ENCODE measurements around the gene MTCH1. TPM values are rescaled to one million over a fixed set of nuclear protein-coding genes. Genes with fewer than 3 reads are reported as not detected.

MTCH1 gene
- total RNA-seq, 2 donors from 2014 or later: 160 to 197 TPM

DNA sequence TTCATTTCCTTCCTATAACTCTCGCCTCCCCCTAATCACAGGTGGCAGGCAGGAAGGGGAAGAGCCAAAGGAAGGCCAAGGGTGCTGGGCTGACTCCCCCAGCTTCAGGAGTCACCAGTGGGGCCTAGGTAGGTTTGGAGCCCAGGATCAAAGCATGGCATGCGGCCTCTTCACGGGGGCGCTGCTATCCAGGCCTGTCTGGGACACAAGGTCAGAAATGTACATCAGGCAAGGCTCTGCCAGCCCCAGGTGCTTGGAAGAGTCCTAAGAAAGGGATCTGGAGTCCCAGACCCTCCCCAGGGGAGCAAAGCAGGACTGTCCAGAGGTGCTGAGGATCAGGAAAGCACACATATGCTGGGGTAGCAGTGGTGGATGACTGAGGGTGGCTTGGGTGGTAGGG, 21.1 kb downstream of the MTCH1 start:
- Histone ChIP-seq H3K4me1 (no peaks in the 10 kb centered on the region), H3K4me3 (no peak overlapping the region)

DNA sequence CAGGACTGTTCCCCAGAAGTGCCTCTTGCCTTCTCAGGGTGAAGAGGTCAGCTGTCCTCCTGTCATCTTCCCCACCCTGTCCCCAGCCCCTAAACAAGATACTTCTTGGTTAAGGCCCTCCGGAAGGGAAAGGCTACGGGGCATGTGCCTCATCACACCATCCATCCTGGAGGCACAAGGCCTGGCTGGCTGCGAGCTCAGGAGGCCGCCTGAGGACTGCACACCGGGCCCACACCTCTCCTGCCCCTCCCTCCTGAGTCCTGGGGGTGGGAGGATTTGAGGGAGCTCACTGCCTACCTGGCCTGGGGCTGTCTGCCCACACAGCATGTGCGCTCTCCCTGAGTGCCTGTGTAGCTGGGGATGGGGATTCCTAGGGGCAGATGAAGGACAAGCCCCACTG, 21.6 kb downstream of the MTCH1 start:
- no peak overlapping the region for H3K9ac ChIP-seq (ENCODE audit: low read depth in 2 of 2, low read length in 2 of 2)
- TF ChIP-seq, protein P1, sequence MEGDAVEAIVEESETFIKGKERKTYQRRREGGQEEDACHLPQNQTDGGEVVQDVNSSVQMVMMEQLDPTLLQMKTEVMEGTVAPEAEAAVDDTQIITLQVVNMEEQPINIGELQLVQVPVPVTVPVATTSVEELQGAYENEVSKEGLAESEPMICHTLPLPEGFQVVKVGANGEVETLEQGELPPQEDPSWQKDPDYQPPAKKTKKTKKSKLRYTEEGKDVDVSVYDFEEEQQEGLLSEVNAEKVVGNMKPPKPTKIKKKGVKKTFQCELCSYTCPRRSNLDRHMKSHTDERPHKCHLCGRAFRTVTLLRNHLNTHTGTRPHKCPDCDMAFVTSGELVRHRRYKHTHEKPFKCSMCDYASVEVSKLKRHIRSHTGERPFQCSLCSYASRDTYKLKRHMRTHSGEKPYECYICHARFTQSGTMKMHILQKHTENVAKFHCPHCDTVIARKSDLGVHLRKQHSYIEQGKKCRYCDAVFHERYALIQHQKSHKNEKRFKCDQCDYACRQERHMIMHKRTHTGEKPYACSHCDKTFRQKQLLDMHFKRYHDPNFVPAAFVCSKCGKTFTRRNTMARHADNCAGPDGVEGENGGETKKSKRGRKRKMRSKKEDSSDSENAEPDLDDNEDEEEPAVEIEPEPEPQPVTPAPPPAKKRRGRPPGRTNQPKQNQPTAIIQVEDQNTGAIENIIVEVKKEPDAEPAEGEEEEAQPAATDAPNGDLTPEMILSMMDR (IDR thresholded peaks at IDR 0.05): no peak
- no peaks in the 10 kb centered on the region for H3K36me3 ChIP-seq
- no peak for DNase-seq
- intact Hi-C loops (cut with DNase I): no loop called here
- no peaks in the 10 kb centered on the region for H3K4me1 ChIP-seq
- no peak overlapping the region for H3K4me3 ChIP-seq
- H3K27me3 ChIP-seq: no peaks in the 10 kb centered on the region
- H3K27ac ChIP-seq: no peak overlapping the region
- no peaks in the 10 kb centered on the region for H3K9me3 ChIP-seq

More for the DNA sequence above, 21.1 kb downstream of the MTCH1 start:
- H3K9me3 ChIP-seq: no peaks in the 10 kb centered on the region
- no peak for DNase-seq
- H3K9ac ChIP-seq (ENCODE audit: low read depth in 2 of 2, low read length in 2 of 2): no peak overlapping the region
- TF ChIP-seq, protein P1 (IDR thresholded peaks at IDR 0.05): no peak
- H3K27me3 ChIP-seq: no peaks in the 10 kb centered on the region
- no peak overlapping the region for H3K27ac ChIP-seq
- intact Hi-C loops (cut with DNase I): no loop called here
- H3K36me3 ChIP-seq: peaks cover under 1% of the 10 kb centered on the region

DNA sequence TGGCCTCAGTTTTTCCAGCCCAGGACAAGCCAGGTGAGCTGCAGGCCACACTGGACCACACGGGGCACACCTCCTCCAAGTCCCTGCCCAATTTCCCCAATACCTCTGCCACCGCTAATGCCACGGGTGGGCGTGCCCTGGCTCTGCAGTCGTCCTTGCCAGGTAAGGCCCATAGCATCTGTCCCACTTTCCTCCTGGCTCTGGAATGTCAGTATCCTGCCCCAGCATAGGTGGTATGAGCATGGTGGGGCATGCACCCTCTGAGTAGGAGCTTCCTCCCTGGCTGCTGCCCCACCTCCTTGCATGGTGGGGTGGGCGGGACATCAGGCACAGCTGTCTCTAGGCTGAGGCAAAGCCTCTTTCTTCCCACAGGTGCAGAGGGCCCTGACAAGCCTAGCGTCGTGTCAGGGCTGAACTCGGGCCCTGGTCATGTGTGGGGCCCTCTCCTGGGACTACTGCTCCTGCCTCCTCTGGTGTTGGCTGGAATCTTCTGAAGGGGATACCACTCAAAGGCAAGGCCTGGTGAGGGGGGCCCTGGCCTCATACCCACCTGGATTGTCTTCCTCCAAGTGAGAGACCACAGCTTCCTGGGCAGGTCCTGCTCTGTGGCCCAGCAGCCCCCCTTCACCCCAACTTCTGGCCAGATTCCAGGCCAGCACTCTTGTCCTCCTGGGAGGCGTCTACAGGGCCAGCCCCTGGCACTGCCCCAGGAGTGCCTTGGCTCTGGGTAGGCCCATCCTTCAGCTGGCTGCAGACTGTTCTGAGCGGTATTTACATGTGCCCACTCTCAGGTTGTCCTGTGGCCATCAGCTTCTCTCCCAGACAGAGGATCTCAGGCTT, 22.3 kb downstream of the MTCH1 start:
- Histone ChIP-seq H3K9me3 (no peaks in the 10 kb centered on the region), H3K9ac (ENCODE audit: low read depth in 2 of 2, low read length in 2 of 2) (no peak overlapping the region), H3K36me3 (no peaks in the 10 kb centered on the region), H3K27me3 (no peaks in the 10 kb centered on the region), H3K27ac (no peak overlapping the region), H3K4me1 (no peaks in the 10 kb centered on the region), H3K4me3 (no peak overlapping the region)
- TF ChIP-seq, protein P1 (IDR thresholded peaks at IDR 0.05): no peak
- intact Hi-C loops (cut with DNase I): no loop called here
- DNase-seq: no peak

DNA sequence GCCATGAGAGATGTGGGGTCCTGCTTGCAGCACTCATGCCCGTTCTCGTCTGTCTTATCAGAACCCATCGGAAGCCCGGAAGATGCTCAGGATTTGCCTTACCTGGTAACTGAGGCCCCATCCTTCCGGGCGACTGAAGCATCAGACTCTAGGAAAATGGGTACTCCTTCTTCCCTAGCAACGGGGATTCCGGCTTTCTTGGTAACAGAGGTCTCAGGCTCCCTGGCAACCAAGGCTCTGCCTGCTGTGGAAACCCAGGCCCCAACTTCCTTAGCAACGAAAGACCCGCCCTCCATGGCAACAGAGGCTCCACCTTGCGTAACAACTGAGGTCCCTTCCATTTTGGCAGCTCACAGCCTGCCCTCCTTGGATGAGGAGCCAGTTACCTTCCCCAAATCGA, 23.1 kb downstream of the MTCH1 start:
- no peaks in the 10 kb centered on the region for H3K4me1 ChIP-seq
- no peak overlapping the region for H3K4me3 ChIP-seq
- H3K27me3 ChIP-seq: no peaks in the 10 kb centered on the region
- DNase-seq: peak; percentile 64
- no peaks in the 10 kb centered on the region for H3K9me3 ChIP-seq
- no peak overlapping the region for H3K27ac ChIP-seq
- TF ChIP-seq, protein P1 (IDR thresholded peaks at IDR 0.05): no peak
- no peaks in the 10 kb centered on the region for H3K36me3 ChIP-seq
- intact Hi-C loops (cut with DNase I): no loop called here
- H3K9ac ChIP-seq (ENCODE audit: low read depth in 2 of 2, low read length in 2 of 2): no peak overlapping the region

DNA sequence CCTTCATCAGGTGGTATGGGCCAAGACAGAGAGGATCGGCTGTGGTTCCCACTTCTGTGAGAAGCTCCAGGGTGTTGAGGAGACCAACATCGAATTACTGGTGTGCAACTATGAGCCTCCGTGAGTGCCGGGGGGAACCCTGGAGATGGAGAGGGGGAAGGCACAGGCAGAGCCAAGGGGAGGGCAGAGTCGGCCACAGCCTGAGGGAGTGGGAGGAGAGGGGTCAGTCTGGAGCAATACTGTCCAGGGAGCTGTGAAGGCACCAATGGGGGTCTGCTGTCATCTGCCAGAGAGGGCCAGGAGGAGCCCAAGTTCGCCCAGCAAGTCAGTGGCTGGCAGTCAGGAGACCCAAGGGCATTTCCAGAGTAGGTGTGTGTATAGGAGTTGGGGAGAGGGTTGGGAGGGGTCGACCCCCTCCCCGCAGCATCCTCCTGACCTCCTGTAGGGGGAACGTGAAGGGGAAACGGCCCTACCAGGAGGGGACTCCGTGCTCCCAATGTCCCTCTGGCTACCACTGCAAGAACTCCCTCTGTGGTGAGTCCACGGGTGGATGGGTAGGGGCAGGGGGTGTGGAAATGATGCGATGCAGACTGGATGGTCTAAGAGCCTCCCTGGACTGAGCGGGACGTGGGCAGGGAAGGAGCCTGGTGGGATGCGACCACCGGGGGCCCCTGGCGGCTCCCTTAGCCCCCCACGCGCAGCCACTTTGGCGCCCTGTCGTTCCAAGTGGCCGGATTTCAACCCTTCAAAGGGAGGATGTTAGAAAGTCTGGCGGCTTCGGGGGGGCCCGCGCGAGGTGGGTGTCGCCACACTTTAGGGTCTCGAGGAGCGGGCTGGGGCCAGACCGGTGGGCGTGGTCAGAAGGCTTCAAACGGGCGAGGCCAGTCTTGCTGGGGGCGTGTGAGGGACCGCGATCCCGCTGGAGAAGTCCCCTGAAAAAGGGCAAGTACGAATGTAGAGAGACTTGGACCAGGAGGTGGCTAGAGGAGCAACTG, 24.3 kb downstream of the MTCH1 start:
- H3K4me1 ChIP-seq: no peaks in the 10 kb centered on the region
- H3K36me3 ChIP-seq: no peaks in the 10 kb centered on the region
- intact Hi-C loops (cut with DNase I): no loop called here
- H3K27me3 ChIP-seq: no peaks in the 10 kb centered on the region
- H3K27ac ChIP-seq: no peak overlapping the region
- TF ChIP-seq, protein P1 (IDR thresholded peaks at IDR 0.05): no peak
- DNase-seq: no peak
- H3K9me3 ChIP-seq: no peaks in the 10 kb centered on the region
- no peak overlapping the region for H3K4me3 ChIP-seq
- H3K9ac ChIP-seq (ENCODE audit: low read depth in 2 of 2, low read length in 2 of 2): no peak overlapping the region

All from colonic mucosa (tissue), 4 donors.